ENCODE measurements around the gene PRCP. TPM values are rescaled to one million over a fixed set of nuclear protein-coding genes. Genes with fewer than 3 reads are reported as not detected.

PRCP gene
- total and polyA plus RNA-seq, 2 experiments from 2014 or later: 33.3 to 52.8 TPM

DNA sequence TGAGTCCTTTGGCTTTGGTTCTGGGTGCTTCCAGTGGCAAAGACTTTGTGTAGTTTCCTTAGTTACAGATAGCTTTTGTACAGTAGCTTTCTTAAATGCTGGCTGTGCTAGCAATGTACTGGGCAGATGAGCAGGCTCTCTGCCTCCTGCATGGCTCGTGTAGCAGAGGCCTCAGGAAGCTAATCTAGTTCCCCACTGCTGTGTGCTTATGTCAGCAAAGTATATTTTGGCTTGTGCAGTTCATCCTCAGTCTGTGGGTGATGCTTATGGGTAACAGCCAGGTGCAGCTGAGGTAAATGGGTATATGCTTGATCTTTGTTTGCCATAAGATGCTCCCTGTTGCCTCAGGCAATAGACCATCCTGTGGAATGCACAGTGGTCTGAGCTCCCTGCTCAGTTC, 97.5 kb downstream of the PRCP start:
- H2AFZ ChIP-seq: no peak overlapping the region
- H3K4me3 Mint-ChIP-seq: no peak overlapping the region
- no peaks in the 10 kb centered on the region for H3K27me3 Mint-ChIP-seq (ENCODE audit: insufficient read depth, low read depth, poor library complexity)
- no peak overlapping the region for H3K4me3 ChIP-seq
- no peaks in the 10 kb centered on the region for H4K20me1 ChIP-seq (replicated peaks; ENCODE audit: insufficient read depth)
- H3K9me2 ChIP-seq (ENCODE audit: insufficient read depth): peaks cover 9% of the 10 kb centered on the region
- H3K4me2 ChIP-seq: no peak overlapping the region
- no peaks in the 10 kb centered on the region for H3K27me3 ChIP-seq (ENCODE audit: insufficient read depth)
- no peaks in the 10 kb centered on the region for H3K4me1 ChIP-seq (ENCODE audit: insufficient read depth)
- no peaks in the 10 kb centered on the region for H3K4me1 Mint-ChIP-seq
- ATAC-seq: no peak
- TF ChIP-seq ZNF331 (CRISPR knock-in tag; IDR thresholded peaks at IDR 0.05; ENCODE audit: low read depth): no peak
- TF ChIP-seq, protein P1, sequence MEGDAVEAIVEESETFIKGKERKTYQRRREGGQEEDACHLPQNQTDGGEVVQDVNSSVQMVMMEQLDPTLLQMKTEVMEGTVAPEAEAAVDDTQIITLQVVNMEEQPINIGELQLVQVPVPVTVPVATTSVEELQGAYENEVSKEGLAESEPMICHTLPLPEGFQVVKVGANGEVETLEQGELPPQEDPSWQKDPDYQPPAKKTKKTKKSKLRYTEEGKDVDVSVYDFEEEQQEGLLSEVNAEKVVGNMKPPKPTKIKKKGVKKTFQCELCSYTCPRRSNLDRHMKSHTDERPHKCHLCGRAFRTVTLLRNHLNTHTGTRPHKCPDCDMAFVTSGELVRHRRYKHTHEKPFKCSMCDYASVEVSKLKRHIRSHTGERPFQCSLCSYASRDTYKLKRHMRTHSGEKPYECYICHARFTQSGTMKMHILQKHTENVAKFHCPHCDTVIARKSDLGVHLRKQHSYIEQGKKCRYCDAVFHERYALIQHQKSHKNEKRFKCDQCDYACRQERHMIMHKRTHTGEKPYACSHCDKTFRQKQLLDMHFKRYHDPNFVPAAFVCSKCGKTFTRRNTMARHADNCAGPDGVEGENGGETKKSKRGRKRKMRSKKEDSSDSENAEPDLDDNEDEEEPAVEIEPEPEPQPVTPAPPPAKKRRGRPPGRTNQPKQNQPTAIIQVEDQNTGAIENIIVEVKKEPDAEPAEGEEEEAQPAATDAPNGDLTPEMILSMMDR (conservative IDR thresholded peaks at IDR 0.05; ENCODE audit: low read depth in 2 of 2): no peak
- TF ChIP-seq, protein P2, sequence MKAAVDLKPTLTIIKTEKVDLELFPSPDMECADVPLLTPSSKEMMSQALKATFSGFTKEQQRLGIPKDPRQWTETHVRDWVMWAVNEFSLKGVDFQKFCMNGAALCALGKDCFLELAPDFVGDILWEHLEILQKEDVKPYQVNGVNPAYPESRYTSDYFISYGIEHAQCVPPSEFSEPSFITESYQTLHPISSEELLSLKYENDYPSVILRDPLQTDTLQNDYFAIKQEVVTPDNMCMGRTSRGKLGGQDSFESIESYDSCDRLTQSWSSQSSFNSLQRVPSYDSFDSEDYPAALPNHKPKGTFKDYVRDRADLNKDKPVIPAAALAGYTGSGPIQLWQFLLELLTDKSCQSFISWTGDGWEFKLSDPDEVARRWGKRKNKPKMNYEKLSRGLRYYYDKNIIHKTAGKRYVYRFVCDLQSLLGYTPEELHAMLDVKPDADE (IDR thresholded peaks at IDR 0.05): no peak
- TF ChIP-seq POLR2AphosphoS5 (IDR thresholded peaks at IDR 0.05; ENCODE audit: low read depth): no peak
- TF ChIP-seq, protein P3, sequence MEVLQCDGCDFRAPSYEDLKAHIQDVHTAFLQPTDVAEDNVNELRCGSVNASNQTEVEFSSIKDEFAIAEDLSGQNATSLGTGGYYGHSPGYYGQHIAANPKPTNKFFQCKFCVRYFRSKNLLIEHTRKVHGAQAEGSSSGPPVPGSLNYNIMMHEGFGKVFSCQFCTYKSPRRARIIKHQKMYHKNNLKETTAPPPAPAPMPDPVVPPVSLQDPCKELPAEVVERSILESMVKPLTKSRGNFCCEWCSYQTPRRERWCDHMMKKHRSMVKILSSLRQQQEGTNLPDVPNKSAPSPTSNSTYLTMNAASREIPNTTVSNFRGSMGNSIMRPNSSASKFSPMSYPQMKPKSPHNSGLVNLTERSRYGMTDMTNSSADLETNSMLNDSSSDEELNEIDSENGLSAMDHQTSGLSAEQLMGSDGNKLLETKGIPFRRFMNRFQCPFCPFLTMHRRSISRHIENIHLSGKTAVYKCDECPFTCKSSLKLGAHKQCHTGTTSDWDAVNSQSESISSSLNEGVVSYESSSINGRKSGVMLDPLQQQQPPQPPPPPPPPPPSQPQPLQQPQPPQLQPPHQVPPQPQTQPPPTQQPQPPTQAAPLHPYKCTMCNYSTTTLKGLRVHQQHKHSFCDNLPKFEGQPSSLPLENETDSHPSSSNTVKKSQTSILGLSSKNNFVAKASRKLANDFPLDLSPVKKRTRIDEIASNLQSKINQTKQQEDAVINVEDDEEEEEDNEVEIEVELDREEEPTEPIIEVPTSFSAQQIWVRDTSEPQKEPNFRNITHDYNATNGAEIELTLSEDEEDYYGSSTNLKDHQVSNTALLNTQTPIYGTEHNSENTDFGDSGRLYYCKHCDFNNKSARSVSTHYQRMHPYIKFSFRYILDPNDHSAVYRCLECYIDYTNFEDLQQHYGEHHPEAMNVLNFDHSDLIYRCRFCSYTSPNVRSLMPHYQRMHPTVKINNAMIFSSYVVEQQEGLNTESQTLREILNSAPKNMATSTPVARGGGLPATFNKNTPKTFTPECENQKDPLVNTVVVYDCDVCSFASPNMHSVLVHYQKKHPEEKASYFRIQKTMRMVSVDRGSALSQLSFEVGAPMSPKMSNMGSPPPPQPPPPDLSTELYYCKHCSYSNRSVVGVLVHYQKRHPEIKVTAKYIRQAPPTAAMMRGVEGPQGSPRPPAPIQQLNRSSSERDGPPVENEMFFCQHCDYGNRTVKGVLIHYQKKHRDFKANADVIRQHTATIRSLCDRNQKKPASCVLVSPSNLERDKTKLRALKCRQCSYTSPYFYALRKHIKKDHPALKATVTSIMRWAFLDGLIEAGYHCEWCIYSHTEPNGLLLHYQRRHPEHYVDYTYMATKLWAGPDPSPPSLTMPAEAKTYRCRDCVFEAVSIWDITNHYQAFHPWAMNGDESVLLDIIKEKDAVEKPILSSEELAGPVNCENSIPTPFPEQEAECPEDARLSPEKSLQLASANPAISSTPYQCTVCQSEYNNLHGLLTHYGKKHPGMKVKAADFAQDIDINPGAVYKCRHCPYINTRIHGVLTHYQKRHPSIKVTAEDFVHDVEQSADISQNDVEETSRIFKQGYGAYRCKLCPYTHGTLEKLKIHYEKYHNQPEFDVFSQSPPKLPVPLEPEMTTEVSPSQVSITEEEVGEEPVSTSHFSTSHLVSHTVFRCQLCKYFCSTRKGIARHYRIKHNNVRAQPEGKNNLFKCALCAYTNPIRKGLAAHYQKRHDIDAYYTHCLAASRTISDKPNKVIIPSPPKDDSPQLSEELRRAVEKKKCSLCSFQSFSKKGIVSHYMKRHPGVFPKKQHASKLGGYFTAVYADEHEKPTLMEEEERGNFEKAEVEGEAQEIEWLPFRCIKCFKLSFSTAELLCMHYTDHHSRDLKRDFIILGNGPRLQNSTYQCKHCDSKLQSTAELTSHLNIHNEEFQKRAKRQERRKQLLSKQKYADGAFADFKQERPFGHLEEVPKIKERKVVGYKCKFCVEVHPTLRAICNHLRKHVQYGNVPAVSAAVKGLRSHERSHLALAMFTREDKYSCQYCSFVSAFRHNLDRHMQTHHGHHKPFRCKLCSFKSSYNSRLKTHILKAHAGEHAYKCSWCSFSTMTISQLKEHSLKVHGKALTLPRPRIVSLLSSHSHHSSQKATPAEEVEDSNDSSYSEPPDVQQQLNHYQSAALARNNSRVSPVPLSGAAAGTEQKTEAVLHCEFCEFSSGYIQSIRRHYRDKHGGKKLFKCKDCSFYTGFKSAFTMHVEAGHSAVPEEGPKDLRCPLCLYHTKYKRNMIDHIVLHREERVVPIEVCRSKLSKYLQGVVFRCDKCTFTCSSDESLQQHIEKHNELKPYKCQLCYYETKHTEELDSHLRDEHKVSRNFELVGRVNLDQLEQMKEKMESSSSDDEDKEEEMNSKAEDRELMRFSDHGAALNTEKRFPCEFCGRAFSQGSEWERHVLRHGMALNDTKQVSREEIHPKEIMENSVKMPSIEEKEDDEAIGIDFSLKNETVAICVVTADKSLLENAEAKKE (CRISPR knock-in tag; IDR thresholded peaks at IDR 0.05): no peak
- TF ChIP-seq, protein P4, sequence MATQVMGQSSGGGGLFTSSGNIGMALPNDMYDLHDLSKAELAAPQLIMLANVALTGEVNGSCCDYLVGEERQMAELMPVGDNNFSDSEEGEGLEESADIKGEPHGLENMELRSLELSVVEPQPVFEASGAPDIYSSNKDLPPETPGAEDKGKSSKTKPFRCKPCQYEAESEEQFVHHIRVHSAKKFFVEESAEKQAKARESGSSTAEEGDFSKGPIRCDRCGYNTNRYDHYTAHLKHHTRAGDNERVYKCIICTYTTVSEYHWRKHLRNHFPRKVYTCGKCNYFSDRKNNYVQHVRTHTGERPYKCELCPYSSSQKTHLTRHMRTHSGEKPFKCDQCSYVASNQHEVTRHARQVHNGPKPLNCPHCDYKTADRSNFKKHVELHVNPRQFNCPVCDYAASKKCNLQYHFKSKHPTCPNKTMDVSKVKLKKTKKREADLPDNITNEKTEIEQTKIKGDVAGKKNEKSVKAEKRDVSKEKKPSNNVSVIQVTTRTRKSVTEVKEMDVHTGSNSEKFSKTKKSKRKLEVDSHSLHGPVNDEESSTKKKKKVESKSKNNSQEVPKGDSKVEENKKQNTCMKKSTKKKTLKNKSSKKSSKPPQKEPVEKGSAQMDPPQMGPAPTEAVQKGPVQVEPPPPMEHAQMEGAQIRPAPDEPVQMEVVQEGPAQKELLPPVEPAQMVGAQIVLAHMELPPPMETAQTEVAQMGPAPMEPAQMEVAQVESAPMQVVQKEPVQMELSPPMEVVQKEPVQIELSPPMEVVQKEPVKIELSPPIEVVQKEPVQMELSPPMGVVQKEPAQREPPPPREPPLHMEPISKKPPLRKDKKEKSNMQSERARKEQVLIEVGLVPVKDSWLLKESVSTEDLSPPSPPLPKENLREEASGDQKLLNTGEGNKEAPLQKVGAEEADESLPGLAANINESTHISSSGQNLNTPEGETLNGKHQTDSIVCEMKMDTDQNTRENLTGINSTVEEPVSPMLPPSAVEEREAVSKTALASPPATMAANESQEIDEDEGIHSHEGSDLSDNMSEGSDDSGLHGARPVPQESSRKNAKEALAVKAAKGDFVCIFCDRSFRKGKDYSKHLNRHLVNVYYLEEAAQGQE (IDR thresholded peaks at IDR 0.05; ENCODE audit: unreplicated experiment): no peak
- H3K27ac Mint-ChIP-seq: no peak overlapping the region
- H3K79me2 ChIP-seq (replicated peaks; ENCODE audit: insufficient read depth): no peaks in the 10 kb centered on the region
- no peak for DNase-seq (ENCODE audit: low spot score)
- no peaks in the 10 kb centered on the region for H3K36me3 ChIP-seq (ENCODE audit: insufficient read depth)
- no peak overlapping the region for H3K27ac ChIP-seq (ENCODE audit: low read depth)
- H3F3A ChIP-seq (replicated peaks; ENCODE audit: low read depth): no peaks in the 10 kb centered on the region
- no peaks in the 10 kb centered on the region for H3K36me3 Mint-ChIP-seq (ENCODE audit: low read depth)
- no peaks in the 10 kb centered on the region for H3K9me3 Mint-ChIP-seq
